ENCODE results near the gene FAM222A.

The FAM222A gene

DNA sequence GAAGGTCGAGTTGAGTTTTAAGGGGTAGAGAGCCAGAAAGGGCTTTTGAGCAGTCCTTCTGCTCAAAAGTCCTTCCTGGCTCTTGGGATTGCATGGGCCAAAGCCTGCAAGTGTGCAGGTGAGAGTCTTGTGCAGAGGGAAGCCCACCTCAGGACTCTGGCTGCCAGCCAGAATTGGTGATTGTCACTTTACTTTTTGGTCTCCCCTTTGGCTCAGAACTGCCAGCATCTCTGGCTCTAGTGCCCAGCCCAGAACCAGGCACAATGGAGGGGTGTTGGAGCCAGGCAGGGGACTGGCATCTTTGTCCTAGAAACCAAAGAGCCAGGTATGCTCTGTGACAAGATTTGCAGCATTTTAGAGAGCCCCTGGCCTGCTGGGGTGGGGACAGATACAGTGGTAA lies 23.5 kb downstream of the FAM222A start:
- Histone ChIP-seq H3K9me3 (no peaks in the 10 kb centered on the region), H3K4me3 (ENCODE audit: low read depth, low read length) (peak overlapping the region; percentile 12; the same call in 1 of the 2 replicates), H3K4me1 (peaks cover 91% of the 10 kb centered on the region), H3K36me3 (peaks cover 92% of the 10 kb centered on the region), H3K27me3 (no peaks in the 10 kb centered on the region)
- no peak for TF ChIP-seq CTCF (IDR thresholded peaks at IDR 0.05; ENCODE audit: low read depth, low read length)
- peak; percentile 8 for DNase-seq

DNA sequence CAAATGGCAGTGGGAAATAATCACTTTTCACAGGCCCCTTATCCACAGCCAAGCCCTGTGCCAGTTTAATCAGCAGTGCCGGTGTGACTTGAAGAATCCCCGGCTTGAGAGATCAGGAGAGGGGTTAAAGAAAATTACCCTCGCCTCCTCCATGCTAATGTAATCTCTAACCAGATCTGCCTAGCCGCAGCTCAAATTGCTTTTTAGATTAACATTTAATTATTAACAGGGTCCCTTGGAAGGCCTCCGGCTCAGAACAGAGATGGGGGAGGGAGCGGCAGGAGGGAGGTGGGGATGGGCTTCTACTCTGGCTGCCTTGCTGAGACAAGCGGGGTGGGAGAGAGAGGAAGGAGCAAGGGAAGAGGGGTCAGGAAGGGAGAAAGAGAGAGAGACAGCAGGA lies 24.0 kb downstream of the FAM222A start:
- TF ChIP-seq CTCF (IDR thresholded peaks at IDR 0.05; ENCODE audit: low read depth, low read length), result no peak
- DNase-seq, result peak; percentile 37

DNA sequence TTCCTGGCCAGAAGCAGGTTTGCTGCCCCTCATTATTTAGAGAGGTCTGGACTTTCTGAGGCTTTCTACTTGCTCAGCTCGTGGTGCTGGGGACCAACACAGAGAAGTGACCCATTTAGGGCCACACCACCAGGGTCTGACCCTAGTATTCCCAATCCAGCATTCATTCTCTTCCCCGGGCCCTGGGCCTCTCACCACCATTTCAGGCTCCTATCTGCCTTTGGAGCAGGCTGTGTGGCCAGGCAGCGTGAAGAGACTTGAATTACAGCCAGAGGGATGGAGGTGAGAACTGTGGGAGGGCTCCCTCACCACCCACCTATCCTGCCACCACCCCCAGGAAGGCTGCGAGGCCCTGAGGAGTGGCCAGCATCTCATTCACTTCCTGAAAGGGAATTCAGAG lies 24.6 kb downstream of the FAM222A start:
- Histone ChIP-seq H3K9me3 (no peaks in the 10 kb centered on the region), H3K4me1 (peaks cover 93% of the 10 kb centered on the region), H3K4me3 (ENCODE audit: low read depth, low read length) (no peak overlapping the region), H3K27me3 (no peaks in the 10 kb centered on the region), H3K36me3 (peaks cover 95% of the 10 kb centered on the region)
- no peak for TF ChIP-seq CTCF (IDR thresholded peaks at IDR 0.05; ENCODE audit: low read depth, low read length)
- DNase-seq, result peak; percentile 11

More for the DNA sequence above, 24.0 kb downstream of the FAM222A start:
- Histone ChIP-seq H3K36me3 (peaks cover 92% of the 10 kb centered on the region), H3K27me3 (no peaks in the 10 kb centered on the region), H3K4me1 (peaks cover 91% of the 10 kb centered on the region), H3K9me3 (no peaks in the 10 kb centered on the region), H3K4me3 (ENCODE audit: low read depth, low read length) (peak overlapping the region; percentile 12; the same call in 1 of the 2 replicates)

DNA sequence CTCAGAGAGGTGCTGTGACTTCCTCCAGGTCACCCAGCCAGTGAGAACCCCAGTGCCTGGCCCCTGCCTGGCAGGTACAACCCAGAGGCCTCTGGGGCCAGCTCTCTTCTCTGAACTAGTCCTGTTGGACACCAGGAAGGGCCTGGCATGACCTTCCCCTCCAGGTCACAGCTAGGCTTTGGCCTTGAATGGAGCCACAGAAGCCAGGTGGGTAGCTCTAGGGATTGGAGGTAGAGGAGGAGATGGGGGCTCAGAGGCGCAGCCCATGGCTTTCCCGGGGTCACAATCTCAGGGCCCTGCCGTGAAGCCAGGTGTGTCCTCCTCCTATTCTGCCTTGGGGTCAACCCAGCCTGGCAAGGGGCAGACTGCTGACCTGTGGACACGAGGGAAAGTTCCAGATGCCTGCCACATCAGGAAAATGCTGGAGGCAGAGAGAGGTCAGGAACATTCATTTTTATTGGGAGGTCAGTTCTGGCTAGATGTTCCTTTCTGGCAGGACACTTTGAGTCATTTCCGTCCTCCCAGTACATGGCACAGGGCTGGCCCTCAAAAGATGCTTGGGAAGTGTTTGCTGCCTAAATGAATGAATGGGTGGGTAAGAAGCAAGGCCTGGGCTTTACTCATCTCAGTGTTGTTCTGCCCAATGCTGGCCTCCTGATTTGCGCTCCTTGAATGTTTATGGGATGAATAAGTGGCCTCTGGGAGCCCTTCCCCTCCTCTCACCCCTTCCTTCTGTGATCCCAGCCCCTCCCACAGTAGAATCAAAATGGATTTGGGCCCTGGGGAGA lies 25.4 kb downstream of the FAM222A start:
- Histone ChIP-seq H3K36me3 (peaks cover 95% of the 10 kb centered on the region), H3K4me1 (peaks cover 94% of the 10 kb centered on the region), H3K27me3 (no peaks in the 10 kb centered on the region), H3K4me3 (ENCODE audit: low read depth, low read length) (no peak overlapping the region), H3K9me3 (no peaks in the 10 kb centered on the region)
- peak; percentile 8 for DNase-seq
- no peak for TF ChIP-seq CTCF (IDR thresholded peaks at IDR 0.05; ENCODE audit: low read depth, low read length)

DNA sequence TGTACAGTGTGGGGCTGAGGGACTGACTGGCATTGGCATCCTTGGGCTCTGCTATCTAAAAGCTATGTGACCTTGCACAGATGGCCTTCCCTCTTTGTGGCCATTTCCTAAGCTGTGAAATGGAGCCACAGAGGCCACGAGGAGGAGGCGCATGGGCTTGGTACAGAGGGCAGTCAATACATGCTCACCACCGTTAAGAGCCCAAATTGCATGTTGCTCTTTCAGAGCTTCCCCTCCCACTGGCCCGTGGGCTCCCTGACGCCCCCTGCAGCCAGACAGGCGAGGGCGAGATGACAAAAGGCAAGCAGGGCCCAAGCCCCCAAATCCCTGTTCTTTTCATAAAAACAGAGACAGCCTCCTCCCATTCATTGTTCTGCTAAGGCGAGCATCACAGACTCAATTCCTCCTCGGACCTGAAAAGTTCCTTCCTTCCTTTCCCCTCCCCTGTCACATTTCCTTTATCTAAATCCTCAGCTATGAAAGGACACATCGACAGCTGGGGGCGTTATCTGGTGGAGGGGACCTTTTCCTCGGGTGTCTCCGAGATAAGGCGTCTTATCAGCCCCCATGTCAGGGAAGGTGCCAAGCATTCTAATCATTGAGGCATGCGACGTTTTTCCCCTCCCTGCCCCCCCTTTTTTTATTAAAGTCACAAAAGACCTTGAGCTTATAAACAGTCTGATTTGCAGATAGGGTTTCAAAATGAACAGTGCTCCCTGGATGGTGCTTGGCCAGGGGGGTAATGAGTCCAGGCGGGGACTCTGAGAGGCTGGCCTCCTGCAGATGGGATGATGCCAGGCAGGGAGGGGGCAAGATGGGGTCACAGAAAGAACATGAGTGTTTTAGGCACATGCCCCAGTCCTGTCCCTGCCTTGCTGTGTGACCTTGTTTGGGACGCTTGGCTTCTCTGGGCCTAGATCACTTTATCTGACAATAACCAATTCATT lies 26.4 kb downstream of the FAM222A start:
- Histone ChIP-seq H3K27me3 (no peaks in the 10 kb centered on the region), H3K4me3 (ENCODE audit: low read depth, low read length) (no peak overlapping the region), H3K9me3 (no peaks in the 10 kb centered on the region), H3K36me3 (peaks cover 98% of the 10 kb centered on the region), H3K4me1 (peaks cover 97% of the 10 kb centered on the region)
- TF ChIP-seq CTCF (IDR thresholded peaks at IDR 0.05; ENCODE audit: low read depth, low read length), result peak; percentile 71
- peak; percentile 55 for DNase-seq
